Measurements from ENCODE around the gene CHCHD5. TPM values are rescaled to one million over a fixed set of nuclear protein-coding genes. Genes with fewer than 3 reads are reported as not detected.

Gene CHCHD5
- total RNA-seq, 1 experiment from 2014 or later, result 32.3 TPM

GRCh38 chr2:112547333-112547732, 37.1 kb upstream of the CHCHD5 start:
- H3K4me3 Mint-ChIP-seq, result no peak overlapping the region
- no peak overlapping the region for H3K4ac ChIP-seq (ENCODE audit: low read depth, low read length)
- H2BK12ac ChIP-seq (ENCODE audit: insufficient read length, low read depth, low read length), result no peak overlapping the region
- no peak overlapping the region for H2AFZ ChIP-seq (ENCODE audit: low read length)
- no peak overlapping the region for H2BK20ac ChIP-seq (ENCODE audit: low read depth, low read length, poor library complexity, severe bottlenecking)
- H3K23me2 ChIP-seq (ENCODE audit: insufficient read length, low read depth, low read length, poor library complexity, severe bottlenecking), result peaks cover 4% of the 10 kb centered on the region
- H3K56ac ChIP-seq (ENCODE audit: insufficient read length, low read depth, low read length), result no peak overlapping the region
- no peak for TF ChIP-seq CTCF (conservative IDR thresholded peaks at IDR 0.05)
- no peaks in the 10 kb centered on the region for H3K9me3 Mint-ChIP-seq
- peaks cover 21% of the 10 kb centered on the region for H3K79me2 ChIP-seq (ENCODE audit: insufficient read depth, low read length)
- no peaks in the 10 kb centered on the region for H4K20me1 ChIP-seq (ENCODE audit: control insufficient read depth, insufficient read depth, insufficient read length)
- no peaks in the 10 kb centered on the region for H3K27me3 ChIP-seq (ENCODE audit: insufficient read depth, low read length)
- no peaks in the 10 kb centered on the region for H3K27me3 Mint-ChIP-seq (ENCODE audit: low read depth)
- H3K9ac ChIP-seq (ENCODE audit: extremely low read depth, insufficient read length, low read length), result no peak overlapping the region
- DNase-seq, result no peak
- WGBS (ENCODE audit: extremely low coverage, insufficient read length, low lambda C conversion rate), result no CpG with 5 or more reads among the region's 4 CpGs
- H3K4me2 ChIP-seq (ENCODE audit: insufficient read depth, insufficient read length, low read length), result no peak overlapping the region
- H4K91ac ChIP-seq (ENCODE audit: insufficient read length, low read depth, low read length), result no peak overlapping the region
- no peak overlapping the region for H3T11ph ChIP-seq (ENCODE audit: low read length)
- H3K79me1 ChIP-seq (ENCODE audit: insufficient read depth, low read depth, low read length, poor library complexity, severe bottlenecking), result peaks cover 5% of the 10 kb centered on the region
- H3K14ac ChIP-seq (ENCODE audit: insufficient read depth, low read length), result no peak overlapping the region
- H4K8ac ChIP-seq (replicated peaks; ENCODE audit: insufficient read length, low read depth, low read length), result no peak overlapping the region
- H2AK5ac ChIP-seq (ENCODE audit: insufficient read length, low read length), result no peak overlapping the region
- no peak overlapping the region for H3K27ac ChIP-seq (ENCODE audit: insufficient read length, low read depth, low read length)
- no peak overlapping the region for H2BK5ac ChIP-seq (ENCODE audit: insufficient read length, low read length)
- H3K4me1 Mint-ChIP-seq, result peaks cover 0 to 2% of the 10 kb centered on the region in 2 experiments; a peak in 1 of 4 replicates
- H3K18ac ChIP-seq (ENCODE audit: insufficient read length, low read depth, low read length), result no peak overlapping the region
- H4K5ac ChIP-seq (ENCODE audit: insufficient read length, low read depth, low read length), result no peak overlapping the region
- no peak overlapping the region for H3K27ac Mint-ChIP-seq
- H2BK15ac ChIP-seq (ENCODE audit: low read depth, low read length), result no peak overlapping the region
- no peak overlapping the region for H3K23ac ChIP-seq (ENCODE audit: insufficient read length, low read depth, low read length)
- no peaks in the 10 kb centered on the region for H3K9me3 ChIP-seq (ENCODE audit: control insufficient read depth, low read depth, low read length)
- H2BK120ac ChIP-seq (ENCODE audit: low read depth, low read length, poor library complexity, severe bottlenecking), result no peak overlapping the region
- H3K4me1 ChIP-seq (ENCODE audit: insufficient read depth, low read length), result no peaks in the 10 kb centered on the region
- H3K36me3 Mint-ChIP-seq (ENCODE audit: insufficient read depth in 1 of 3, low read depth in 3 of 3), result peaks cover 43 to 51% (median 49%) of the 10 kb centered on the region in 3 experiments; a peak in 6 of 7 replicates
